ENCODE measurements around the gene SLC16A10.

- no peak for TF ChIP-seq ZNF274 (CRISPR knock-in tag; IDR thresholded peaks at IDR 0.05)
- no peak for TF ChIP-seq CCDC6 (CRISPR knock-in tag; IDR thresholded peaks at IDR 0.05)
- no peak for TF ChIP-seq POLR2AphosphoS5 (IDR thresholded peaks at IDR 0.05; ENCODE audit: low read depth, low read length)
- no peak for TF ChIP-seq ZNF253 (CRISPR knock-in tag; IDR thresholded peaks at IDR 0.05; ENCODE audit: borderline replicate concordance)
- TF ChIP-seq CC2D1A (CRISPR knock-in tag; IDR thresholded peaks at IDR 0.05) = no peak
- no peak for TF ChIP-seq MATR3 (CRISPR knock-in tag; IDR thresholded peaks at IDR 0.05)
- no peak for TF ChIP-seq TSC22D2 (CRISPR knock-in tag; IDR thresholded peaks at IDR 0.05; ENCODE audit: borderline replicate concordance)
- TF ChIP-seq PTBP1 (IDR thresholded peaks at IDR 0.05; ENCODE audit: low read depth, low read length, poor library complexity, severe bottlenecking) = no peak
- no peak for TF ChIP-seq SRF (IDR thresholded peaks at IDR 0.05; ENCODE audit: low read depth, low read length)
- TF ChIP-seq EP300 (IDR thresholded peaks at IDR 0.05; ENCODE audit: low read depth in 2 of 2, low read length in 2 of 2) = no peak
- no peak for TF ChIP-seq EP300 (CRISPR knock-in tag; IDR thresholded peaks at IDR 0.05; ENCODE audit: borderline replicate concordance)
- no peak for TF ChIP-seq SP1 (IDR thresholded peaks at IDR 0.05)
- TF ChIP-seq SP1 (CRISPR knock-in tag; IDR thresholded peaks at IDR 0.05) = no peak
Measured at GRCh38 chr6:111057074-111057752, 30.1 kb upstream of the SLC16A10 start.
